ENCODE measurements around the gene FABP3. TPM values are rescaled to one million over a fixed set of nuclear protein-coding genes. Genes with fewer than 3 reads are reported as not detected.

FABP3 gene
- polyA plus RNA-seq, 1 donor from 2014 or later, result 7.1 TPM

DNA sequence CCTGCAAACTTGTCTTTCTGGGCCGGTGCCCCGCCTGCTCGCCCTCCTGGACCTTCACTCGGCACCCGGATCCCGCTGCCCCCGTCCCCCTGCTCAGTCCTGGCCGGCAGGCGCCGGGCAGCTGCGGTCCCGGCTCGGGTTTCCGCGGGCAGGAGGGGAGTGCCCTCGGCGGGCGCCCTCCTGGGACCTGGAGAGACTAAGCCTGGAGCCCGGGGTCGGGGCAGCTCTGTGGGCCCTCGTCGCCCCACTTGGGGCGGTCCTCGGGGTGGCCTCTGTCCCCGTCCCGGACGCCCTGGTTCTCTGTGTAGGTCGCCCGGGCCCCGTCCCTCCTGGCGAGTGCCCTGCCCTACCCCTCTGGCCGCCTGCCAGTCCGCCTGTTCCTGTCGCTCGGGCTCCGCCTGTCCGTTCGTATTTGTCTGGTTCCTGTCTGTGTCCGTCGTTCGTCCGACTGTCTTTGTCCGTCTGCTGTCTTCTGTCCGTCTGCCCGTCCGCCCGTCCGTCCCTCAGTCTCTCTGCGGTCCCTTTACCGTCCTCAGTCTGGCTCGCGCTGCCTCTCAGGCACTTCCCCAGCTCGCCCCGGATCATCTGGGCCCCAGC lies 40.6 kb upstream of the FABP3 start:
- H3K79me2 ChIP-seq (replicated peaks; ENCODE audit: insufficient read depth, low read length), result peaks cover 27% of the 10 kb centered on the region
- peak overlapping the region; percentile 95 for H3K4me3 ChIP-seq (ENCODE audit: low read length)
- H2AFZ ChIP-seq (ENCODE audit: low read depth, low read length), result peak overlapping the region; percentile 74
- no peaks in the 10 kb centered on the region for H4K20me1 ChIP-seq (ENCODE audit: insufficient read depth)
- H3K27ac ChIP-seq (ENCODE audit: low read length), result peak overlapping the region; percentile 99
- H3K36me3 ChIP-seq (ENCODE audit: insufficient read depth, low read length), result no peaks in the 10 kb centered on the region
- H3K27me3 ChIP-seq (ENCODE audit: insufficient read depth, low read depth, low read length), result no peaks in the 10 kb centered on the region
- no peak for TF ChIP-seq SMC3 (conservative IDR thresholded peaks at IDR 0.05; ENCODE audit: poor library complexity)
- TF ChIP-seq, protein P1, sequence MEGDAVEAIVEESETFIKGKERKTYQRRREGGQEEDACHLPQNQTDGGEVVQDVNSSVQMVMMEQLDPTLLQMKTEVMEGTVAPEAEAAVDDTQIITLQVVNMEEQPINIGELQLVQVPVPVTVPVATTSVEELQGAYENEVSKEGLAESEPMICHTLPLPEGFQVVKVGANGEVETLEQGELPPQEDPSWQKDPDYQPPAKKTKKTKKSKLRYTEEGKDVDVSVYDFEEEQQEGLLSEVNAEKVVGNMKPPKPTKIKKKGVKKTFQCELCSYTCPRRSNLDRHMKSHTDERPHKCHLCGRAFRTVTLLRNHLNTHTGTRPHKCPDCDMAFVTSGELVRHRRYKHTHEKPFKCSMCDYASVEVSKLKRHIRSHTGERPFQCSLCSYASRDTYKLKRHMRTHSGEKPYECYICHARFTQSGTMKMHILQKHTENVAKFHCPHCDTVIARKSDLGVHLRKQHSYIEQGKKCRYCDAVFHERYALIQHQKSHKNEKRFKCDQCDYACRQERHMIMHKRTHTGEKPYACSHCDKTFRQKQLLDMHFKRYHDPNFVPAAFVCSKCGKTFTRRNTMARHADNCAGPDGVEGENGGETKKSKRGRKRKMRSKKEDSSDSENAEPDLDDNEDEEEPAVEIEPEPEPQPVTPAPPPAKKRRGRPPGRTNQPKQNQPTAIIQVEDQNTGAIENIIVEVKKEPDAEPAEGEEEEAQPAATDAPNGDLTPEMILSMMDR (IDR thresholded peaks at IDR 0.05; ENCODE audit: poor library complexity, severe bottlenecking), result no peak
- no peak for TF ChIP-seq TAF1 (IDR thresholded peaks at IDR 0.05; ENCODE audit: low read depth)
- TF ChIP-seq, protein P2, sequence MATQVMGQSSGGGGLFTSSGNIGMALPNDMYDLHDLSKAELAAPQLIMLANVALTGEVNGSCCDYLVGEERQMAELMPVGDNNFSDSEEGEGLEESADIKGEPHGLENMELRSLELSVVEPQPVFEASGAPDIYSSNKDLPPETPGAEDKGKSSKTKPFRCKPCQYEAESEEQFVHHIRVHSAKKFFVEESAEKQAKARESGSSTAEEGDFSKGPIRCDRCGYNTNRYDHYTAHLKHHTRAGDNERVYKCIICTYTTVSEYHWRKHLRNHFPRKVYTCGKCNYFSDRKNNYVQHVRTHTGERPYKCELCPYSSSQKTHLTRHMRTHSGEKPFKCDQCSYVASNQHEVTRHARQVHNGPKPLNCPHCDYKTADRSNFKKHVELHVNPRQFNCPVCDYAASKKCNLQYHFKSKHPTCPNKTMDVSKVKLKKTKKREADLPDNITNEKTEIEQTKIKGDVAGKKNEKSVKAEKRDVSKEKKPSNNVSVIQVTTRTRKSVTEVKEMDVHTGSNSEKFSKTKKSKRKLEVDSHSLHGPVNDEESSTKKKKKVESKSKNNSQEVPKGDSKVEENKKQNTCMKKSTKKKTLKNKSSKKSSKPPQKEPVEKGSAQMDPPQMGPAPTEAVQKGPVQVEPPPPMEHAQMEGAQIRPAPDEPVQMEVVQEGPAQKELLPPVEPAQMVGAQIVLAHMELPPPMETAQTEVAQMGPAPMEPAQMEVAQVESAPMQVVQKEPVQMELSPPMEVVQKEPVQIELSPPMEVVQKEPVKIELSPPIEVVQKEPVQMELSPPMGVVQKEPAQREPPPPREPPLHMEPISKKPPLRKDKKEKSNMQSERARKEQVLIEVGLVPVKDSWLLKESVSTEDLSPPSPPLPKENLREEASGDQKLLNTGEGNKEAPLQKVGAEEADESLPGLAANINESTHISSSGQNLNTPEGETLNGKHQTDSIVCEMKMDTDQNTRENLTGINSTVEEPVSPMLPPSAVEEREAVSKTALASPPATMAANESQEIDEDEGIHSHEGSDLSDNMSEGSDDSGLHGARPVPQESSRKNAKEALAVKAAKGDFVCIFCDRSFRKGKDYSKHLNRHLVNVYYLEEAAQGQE (IDR thresholded peaks at IDR 0.05; ENCODE audit: borderline replicate concordance), result no peak
- no peak for TF ChIP-seq POLR2AphosphoS5 (IDR thresholded peaks at IDR 0.05)
- no peak for TF ChIP-seq MXI1 (conservative IDR thresholded peaks at IDR 0.05; ENCODE audit: poor library complexity, severe bottlenecking)
- no peak for TF ChIP-seq EZH2 (IDR thresholded peaks at IDR 0.05; ENCODE audit: borderline replicate concordance, insufficient read depth, low read length, poor library complexity, severe bottlenecking)
- no peak for TF ChIP-seq RAD21 (conservative IDR thresholded peaks at IDR 0.05)
- TF ChIP-seq EP300 (conservative IDR thresholded peaks at IDR 0.05; ENCODE audit: poor library complexity, severe bottlenecking), result no peak
- peaks cover 8% of the 10 kb centered on the region for H3F3A ChIP-seq (ENCODE audit: insufficient read depth, low read length, poor library complexity, severe bottlenecking)
- H3K9me3 ChIP-seq (ENCODE audit: low read length), result no peaks in the 10 kb centered on the region
- H3K9ac ChIP-seq (ENCODE audit: low read length), result peak overlapping the region; percentile 100
- H3K9me2 ChIP-seq (ENCODE audit: insufficient read depth, low read length), result no peaks in the 10 kb centered on the region
- H3K4me2 ChIP-seq (ENCODE audit: low read length), result peak overlapping the region; percentile 51

DNA sequence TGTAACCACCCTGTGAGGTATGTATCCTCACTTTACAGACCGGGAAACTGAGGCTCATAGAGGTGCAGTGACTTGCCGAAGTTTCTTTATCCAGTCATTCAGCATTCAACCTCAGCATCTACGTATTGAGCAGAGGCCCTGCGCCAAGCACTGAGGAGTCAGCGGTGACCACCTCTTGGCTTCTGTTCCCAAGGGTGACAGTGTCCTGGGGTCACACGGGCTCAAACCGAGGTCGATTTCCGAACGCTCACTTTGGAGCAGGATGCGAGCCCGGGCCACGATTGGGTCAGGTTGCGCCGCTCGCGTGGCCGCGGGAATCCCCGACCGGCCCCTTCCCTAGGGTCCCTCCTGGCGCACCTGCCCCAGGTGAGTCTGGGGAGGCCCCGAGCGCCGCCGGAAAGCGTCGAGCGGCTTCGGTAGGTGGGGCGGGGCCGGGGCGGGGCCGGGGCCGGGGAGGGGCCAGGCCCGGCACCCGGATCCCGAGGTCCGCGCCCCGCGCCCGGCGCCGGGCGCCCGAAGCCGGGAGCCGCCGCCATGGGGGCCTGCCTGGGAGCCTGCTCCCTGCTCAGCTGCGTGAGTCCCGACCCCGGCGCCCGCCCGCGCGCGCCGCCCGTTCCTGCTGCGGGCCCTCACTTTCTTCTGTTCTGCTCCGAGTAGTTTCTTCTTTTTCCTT lies 40.0 kb upstream of the FABP3 start, which contains the start of gene SERINC2:
SERINC2 (plus strand) TSS at position 482 of the 673 bp plus-strand sequence; CDS start at position 535, 53 bp downstream.
- TF ChIP-seq TAF1 (IDR thresholded peaks at IDR 0.05; ENCODE audit: low read depth), result no peak
- TF ChIP-seq POLR2AphosphoS5 (IDR thresholded peaks at IDR 0.05), result peak; percentile 62
- H3K9me2 ChIP-seq (ENCODE audit: insufficient read depth, low read length), result no peaks in the 10 kb centered on the region
- H3F3A ChIP-seq (ENCODE audit: insufficient read depth, low read length, poor library complexity, severe bottlenecking), result peaks cover 8% of the 10 kb centered on the region
- H2AFZ ChIP-seq (ENCODE audit: low read depth, low read length), result peak within 1 kb of the TSS; percentile 74
- H3K27me3 ChIP-seq (ENCODE audit: insufficient read depth, low read depth, low read length), result no peaks in the 10 kb centered on the region
- H3K79me2 ChIP-seq (replicated peaks; ENCODE audit: insufficient read depth, low read length), result peaks cover 27% of the 10 kb centered on the region
- H4K20me1 ChIP-seq (ENCODE audit: insufficient read depth), result no peaks in the 10 kb centered on the region
- H3K4me3 ChIP-seq (ENCODE audit: low read length), result peak within 1 kb of the TSS; percentile 95
- H3K4me2 ChIP-seq (ENCODE audit: low read length), result peak within 1 kb of the TSS; percentile 84
- peak within 1 kb of the TSS; percentile 100 for H3K9ac ChIP-seq (ENCODE audit: low read length)
- H3K36me3 ChIP-seq (ENCODE audit: insufficient read depth, low read length), result no peaks in the 10 kb centered on the region
- peak within 1 kb of the TSS; percentile 99 for H3K27ac ChIP-seq (ENCODE audit: low read length)
- no peaks in the 10 kb centered on the region for H3K9me3 ChIP-seq (ENCODE audit: low read length)
